Stomach (tissue), 9 donors: ENCODE results near the gene NFATC1. TPM values are rescaled to one million over a fixed set of nuclear protein-coding genes. Genes with fewer than 3 reads are reported as not detected.

Experiments
- DNase-seq, 2 donors: peaks; one replicate each; pipeline versions ENCODE4 v3.0.0 to v3.0.0-alpha.2; 2013 to 2019
- H3K27ac ChIP-seq, 5 donors: fragments of 200-600 bp in 4 of 5; sonication (generic) in 4 of 5; one replicate each; pipeline ENCODE4 v1.5.1; 2013 to 2019; ENCODE audit warnings: mild to moderate bottlenecking in 1 of 5, moderate library complexity in 1 of 5
- H3K27me3 ChIP-seq, 3 donors: fragments of 200-600 bp; sonication (generic); one replicate each; pipeline ENCODE4 v1.5.1; 2017 to 2019; ENCODE audit warnings: mixed run types in 1 of 3
- H3K36me3 ChIP-seq, 4 donors: fragments of 200-600 bp; sonication (generic); 1 replicate in 3 of 4; 2 replicates in 1 of 4; pipeline ENCODE4 v1.5.1; 2016 to 2019
- H3K4me1 ChIP-seq, 4 donors: fragments of 200-600 bp; sonication (generic); one replicate each; pipeline ENCODE4 v1.5.1; 2016 to 2019
- H3K4me3 ChIP-seq, 4 donors: fragments of 200-600 bp; sonication (generic) in 3 of 4; one replicate each; pipeline ENCODE4 v1.5.1; 2016 to 2019; ENCODE audit warnings: mild to moderate bottlenecking in 1 of 4
- H3K9me3 ChIP-seq, 4 donors: fragments of 200-600 bp; sonication (generic); one replicate each; pipeline ENCODE4 v1.5.1; 2016 to 2019
- CTCF ChIP-seq, 7 experiments: fragments of 450-650 bp in 4 of 7; fragments of 200-600 bp in 3 of 7; sonication (generic) in 3 of 7; IDR thresholded peaks; one replicate each; pipeline ENCODE4 v1.5.1; 2016 to 2019; ENCODE audit warnings: antibody characterized with exemption in 7 of 7, control low read depth in 2 of 7, mild to moderate bottlenecking in 1 of 7
- EP300 ChIP-seq: sonication (generic); formaldehyde crosslinking; IDR thresholded peaks from one replicate; pipeline ENCODE4 v1.6.1; 2017; ENCODE audit warnings: antibody characterized with exemption
- POLR2A ChIP-seq, 4 donors: fragments of 450-650 bp; IDR thresholded peaks; one replicate each; pipeline ENCODE4 v1.6.1; 2016; ENCODE audit warnings: antibody characterized with exemption in 4 of 4, control low read depth in 2 of 4, mild to moderate bottlenecking in 1 of 4, moderate library complexity in 1 of 4
- POLR2AphosphoS5 ChIP-seq, 3 donors: sonication (generic); formaldehyde crosslinking; IDR thresholded peaks; one replicate each; pipeline ENCODE4 v1.6.1; 2016; ENCODE audit warnings: antibody characterized with exemption in 3 of 3
- WGBS, 5 donors: extraction: QIAGEN DNeasy Blood & Tissue Kit in 3 of 5; methylation state at CpG; one replicate each; pipeline versions ENCODE4 v1.1.5 to v1.1.7; 2013 to 2018; 5-methylcytosine and 5-hydroxymethylcytosine counted together
- intact Hi-C: fragments of 100-400 bp; cut with DNase I; formaldehyde crosslinking; loops from one replicate; pipeline ENCODE4 v1.15.1; 2023; ENCODE audit warnings: low total_unique reads
- polyA plus RNA-seq, 3 donors: library from polyadenylated mRNA; stranded (reverse); fragments of 200-250 nt; gene quantifications; one replicate each; pipeline ENCODE4 v1.2.3, GENCODE V29; 2013
- total RNA-seq, 5 donors: library from RNA; depleted of rRNA; stranded (reverse); fragments of >200 nt; gene quantifications; one replicate each; pipeline versions ENCODE4 v1.1.0 to v1.2.3, GENCODE V29; 2014 to 2016
- donor health status: healthy with polysubstance abuse.
- donor health status: Bipolar disorder and iron deficiency.
- donor health status: healthy.

NFATC1 gene
- total and polyA plus RNA-seq, 8 donors: 2.6 to 14.0 (median 6.1) TPM

GRCh38 chr18:79418236-79418635, 22.5 kb downstream of the NFATC1 start:
- intact Hi-C loops: no loop called here
- no peak for TF ChIP-seq CTCF (IDR thresholded peaks at IDR 0.05)
- TF ChIP-seq POLR2A (IDR thresholded peaks at IDR 0.05): no peak
- TF ChIP-seq EP300: no peak
- TF ChIP-seq POLR2AphosphoS5 (IDR thresholded peaks at IDR 0.05): no peak
- Histone ChIP-seq H3K4me3 (no peak overlapping the region), H3K9me3 (no peaks in the 10 kb centered on the region), H3K27me3 (no peaks in the 10 kb centered on the region), H3K36me3 (peaks cover 0 to 30% (median 24%) of the 10 kb centered on the region in 4 donors), H3K27ac (no peak overlapping the region), H3K4me1 (peaks cover 0 to 17% (median under 1%) of the 10 kb centered on the region in 4 donors)
- no peak for DNase-seq
- WGBS, 5 donors: 90 to 95% (median 93%) methylated on average over 12 to 19 of the region's 19 CpGs

- Histone ChIP-seq H3K36me3 (peaks cover 0 to 26% (median 21%) of the 10 kb centered on the region in 4 donors), H3K4me1 (peaks cover 0 to 21% (median 3%) of the 10 kb centered on the region in 4 donors), H3K27ac (no peak overlapping the region), H3K4me3 (no peak overlapping the region), H3K9me3 (no peaks in the 10 kb centered on the region), H3K27me3 (no peaks in the 10 kb centered on the region)
- DNase-seq: no peak
- TF ChIP-seq POLR2AphosphoS5 (IDR thresholded peaks at IDR 0.05): no peak
- TF ChIP-seq POLR2A (IDR thresholded peaks at IDR 0.05): no peak
- TF ChIP-seq CTCF (IDR thresholded peaks at IDR 0.05): no peak
- no peak for TF ChIP-seq EP300
- 73 to 80% (median 76%) methylated on average over 10 to 11 of the region's 11 CpGs for WGBS, 5 donors
- intact Hi-C loops: no loop called here
These were observed 22.9 kb downstream of the NFATC1 start for GRCh38 chr18:79418642-79419041.

GRCh38 chr18:79420033-79420745, 24.5 kb downstream of the NFATC1 start:
- H3K4me3 ChIP-seq: no peak overlapping the region
- TF ChIP-seq EP300 (no peak), POLR2A (IDR thresholded peaks at IDR 0.05) (no peak), POLR2AphosphoS5 (IDR thresholded peaks at IDR 0.05) (no peak), CTCF (IDR thresholded peaks at IDR 0.05) (no peak)
- WGBS, 5 donors: 88 to 92% (median 92%) methylated on average over 48 of the region's 48 CpGs

GRCh38 chr18:79421275-79421857, 25.6 kb downstream of the NFATC1 start:
- no peak overlapping the region for H3K4me3 ChIP-seq
- intact Hi-C loops: no loop called here
- H3K27me3 ChIP-seq: no peaks in the 10 kb centered on the region
- H3K36me3 ChIP-seq: peaks cover 0 to 20% (median 13%) of the 10 kb centered on the region in 4 donors
- DNase-seq: no peak
- no peaks in the 10 kb centered on the region for H3K9me3 ChIP-seq
- H3K27ac ChIP-seq: no peak overlapping the region
- 88 to 93% (median 89%) methylated on average over 19 to 26 of the region's 26 CpGs for WGBS, 5 donors
- TF ChIP-seq POLR2A (IDR thresholded peaks at IDR 0.05): no peak
- TF ChIP-seq CTCF (IDR thresholded peaks at IDR 0.05): no peak
- no peak for TF ChIP-seq EP300
- TF ChIP-seq POLR2AphosphoS5 (IDR thresholded peaks at IDR 0.05): no peak
- peaks cover 0 to 23% (median 4%) of the 10 kb centered on the region in 4 donors for H3K4me1 ChIP-seq

More at GRCh38 chr18:79420033-79420745, 24.5 kb downstream of the NFATC1 start:
- Histone ChIP-seq H3K27ac (no peak overlapping the region), H3K27me3 (no peaks in the 10 kb centered on the region), H3K4me1 (peaks cover 0 to 23% (median 3%) of the 10 kb centered on the region in 4 donors), H3K36me3 (peaks cover 0 to 20% (median 13%) of the 10 kb centered on the region in 4 donors), H3K9me3 (no peaks in the 10 kb centered on the region)
- DNase-seq: no peak
- intact Hi-C loops: no loop called here
